HG03460 (cell line): ENCODE results near the gene EPHA5.
"Not testable (repeated sequence)": the region's sequence is repeated elsewhere in the genome, so short reads cannot be mapped to it uniquely, and the experiment has no call there.

ENCODE experiments used
- ATAC-seq: cut with Tn5 transposase; IDR thresholded peaks from one replicate; pipeline ENCODE4 v1.9.1; 2021; ENCODE audit not compliant: unreplicated experiment

The EPHA5 gene

GRCh38 chr4:65386927-65387326 is 283.4 kb downstream of the EPHA5 start:
- ATAC-seq: no peak

- no peak for ATAC-seq
These were observed 286.5 kb downstream of the EPHA5 start for GRCh38 chr4:65383589-65384305.

- ATAC-seq: no peak
These were observed 288.6 kb downstream of the EPHA5 start for GRCh38 chr4:65381648-65382047.

GRCh38 chr4:65370709-65371108 is 299.6 kb downstream of the EPHA5 start:
- ATAC-seq: no peak

GRCh38 chr4:65367306-65367705 is 303.0 kb downstream of the EPHA5 start:
- no peak for ATAC-seq

- ATAC-seq: no peak
These were observed 311.4 kb downstream of the EPHA5 start for GRCh38 chr4:65358914-65359313.

GRCh38 chr4:65353098-65353497 is 317.2 kb downstream of the EPHA5 start:
- no peak for ATAC-seq

GRCh38 chr4:65344278-65344825 is 325.9 kb downstream of the EPHA5 start:
- ATAC-seq: no peak

- no peak for ATAC-seq
These were observed 326.9 kb downstream of the EPHA5 start for GRCh38 chr4:65343342-65343741.

- no peak for ATAC-seq
These were observed 328.7 kb downstream of the EPHA5 start for GRCh38 chr4:65341557-65341956.

- no peak for ATAC-seq
These were observed 329.7 kb downstream of the EPHA5 start for GRCh38 chr4:65340382-65341109.

GRCh38 chr4:65337371-65337770 is 332.9 kb downstream of the EPHA5 start:
- no peak for ATAC-seq

GRCh38 chr4:65336465-65336864 is 333.8 kb downstream of the EPHA5 start:
- ATAC-seq: no peak

- ATAC-seq: no peak
These were observed 353.8 kb downstream of the EPHA5 start for GRCh38 chr4:65316534-65316933.

- no peak for ATAC-seq
These were observed 359.2 kb downstream of the EPHA5 start for GRCh38 chr4:65311120-65311519.

GRCh38 chr4:65310586-65310985 is 359.7 kb downstream of the EPHA5 start:
- no peak for ATAC-seq

- ATAC-seq: not testable (repeated sequence)
These were observed 361.7 kb downstream of the EPHA5 start for GRCh38 chr4:65308626-65309025.

- no peak for ATAC-seq
These were observed 368.1 kb downstream of the EPHA5 start for GRCh38 chr4:65302145-65302544.

- no peak for ATAC-seq
These were observed 374.0 kb downstream of the EPHA5 start for GRCh38 chr4:65296246-65296645.

GRCh38 chr4:65287071-65287470 is 383.2 kb downstream of the EPHA5 start:
- ATAC-seq: no peak
